Measurements from ENCODE around the gene TPH2. TPM values are rescaled to one million over a fixed set of nuclear protein-coding genes. Genes with fewer than 3 reads are reported as not detected.

The TPH2 gene
- total and polyA plus RNA-seq, 2 of the 13 experiments (the other 11 are each of a cell fraction or from before 2014, with no cell fraction given), result not detected

- TF ChIP-seq ZNF556 (CRISPR knock-in tag; IDR thresholded peaks at IDR 0.05; ENCODE audit: borderline replicate concordance), result no peak
- TF ChIP-seq E2F1 (CRISPR knock-in tag; IDR thresholded peaks at IDR 0.05), result no peak
- no peak for TF ChIP-seq ZNF597 (CRISPR knock-in tag; IDR thresholded peaks at IDR 0.05)
- no peak for TF ChIP-seq ZBTB46 (CRISPR knock-in tag; IDR thresholded peaks at IDR 0.05; ENCODE audit: borderline replicate concordance)
- TF ChIP-seq TCF7 (IDR thresholded peaks at IDR 0.05; ENCODE audit: low read depth), result no peak
- TF ChIP-seq ZNF790 (CRISPR knock-in tag; IDR thresholded peaks at IDR 0.05; ENCODE audit: borderline replicate concordance), result peak; percentile 66; the same call in 1 of the 2 replicates
- 0 out of 2 replicates have a peak, but pooled peaks have one; percentile 58 for TF ChIP-seq RFXANK (CRISPR knock-in tag; IDR thresholded peaks at IDR 0.05)
- TF ChIP-seq SOX13 (IDR thresholded peaks at IDR 0.05), result no peak
- peak in 1 of 2 experiments; percentile 37; a peak in 1 of 4 replicates for TF ChIP-seq SOX13 (CRISPR knock-in tag; conservative IDR thresholded peaks at IDR 0.05 in 1 of 2, IDR thresholded peaks at IDR 0.05 in 1 of 2)
- TF ChIP-seq ZNF773 (CRISPR knock-in tag; IDR thresholded peaks at IDR 0.05; ENCODE audit: borderline replicate concordance), result peak; percentile 96; the same call in 1 of the 2 replicates
- peak; percentile 53; the same call in 1 of the 2 replicates for TF ChIP-seq PPARG (CRISPR knock-in tag; conservative IDR thresholded peaks at IDR 0.05)
- TF ChIP-seq ETV6 (CRISPR knock-in tag; conservative IDR thresholded peaks at IDR 0.05), result peak; percentile 78
- TF ChIP-seq ZNF841 (CRISPR knock-in tag; IDR thresholded peaks at IDR 0.05; ENCODE audit: borderline replicate concordance), result no peak
- TF ChIP-seq REPIN1 (CRISPR knock-in tag; IDR thresholded peaks at IDR 0.05; ENCODE audit: borderline replicate concordance, low read depth), result peak; percentile 81
- TF ChIP-seq SSRP1 (CRISPR knock-in tag; IDR thresholded peaks at IDR 0.05), result no peak
- TF ChIP-seq ZSCAN12 (CRISPR knock-in tag; IDR thresholded peaks at IDR 0.05), result 0 out of 2 replicates have a peak, but pooled peaks have one; percentile 88
- TF ChIP-seq SP4 (CRISPR knock-in tag; IDR thresholded peaks at IDR 0.05), result peak; percentile 64
- no peak for TF ChIP-seq ZNF740 (CRISPR knock-in tag; IDR thresholded peaks at IDR 0.05)
- no peak for TF ChIP-seq DBP (CRISPR knock-in tag; IDR thresholded peaks at IDR 0.05; ENCODE audit: not compliant biosample characterization)
- no peak for TF ChIP-seq ZNF326 (CRISPR knock-in tag; IDR thresholded peaks at IDR 0.05; ENCODE audit: borderline replicate concordance)
- peak; percentile 90 for TF ChIP-seq KLF11 (CRISPR knock-in tag; IDR thresholded peaks at IDR 0.05)
- TF ChIP-seq SMYD3 (CRISPR knock-in tag; IDR thresholded peaks at IDR 0.05), result 0 out of 2 replicates have a peak, but pooled peaks have one; percentile 75
- no peak; the same call in 1 of the 2 replicates for TF ChIP-seq MYPOP (CRISPR knock-in tag; IDR thresholded peaks at IDR 0.05)
These were observed at the start of gene TPH2 (continued) for GRCh38 chr12:71938728-71939385.

Measured in HepG2 (cell line).